Activated CD8-positive, alpha-beta T cell treated with anti-CD3 and anti-CD28 coated beads for 36 hours (primary cell): ENCODE results near the gene PALLD. TPM values are rescaled to one million over a fixed set of nuclear protein-coding genes. Genes with fewer than 3 reads are reported as not detected.

ENCODE experiments used
- ATAC-seq: fragments of 200-7000 bp; cut with Tn5 transposase; one replicate; pipeline ENCODE4 v1.10.0; 2021; ENCODE audit warnings: mild to moderate bottlenecking, moderate library complexity
- CTCF ChIA-PET: fragments of 350-600 bp; sonication (Branson Sonifier 250); formaldehyde crosslinking; loops from one replicate; lab custom pipeline; 2021; ENCODE audit warnings: antibody characterized with exemption; lab: Charles Lee
- POLR2A ChIA-PET: fragments of 350-600 bp; sonication (Branson Sonifier 250); formaldehyde crosslinking; loops from one replicate; lab custom pipeline; 2021; ENCODE audit warnings: antibody characterized with exemption; lab: Charles Lee
- DNase-seq: peaks from one replicate; pipeline ENCODE4 v3.0.0-alpha.2; 2020
- H3K27ac Mint-ChIP-seq: one replicate; pipeline ENCODE4 v1.8.0; 2021; ENCODE audit warnings: mild to moderate bottlenecking, mixed read lengths
- H3K27me3 Mint-ChIP-seq: one replicate; pipeline ENCODE4 v1.8.0; 2021; ENCODE audit warnings: mixed read lengths
- H3K36me3 Mint-ChIP-seq: one replicate; pipeline ENCODE4 v1.8.0; 2021; ENCODE audit warnings: low read depth, mixed read lengths
- H3K4me1 Mint-ChIP-seq: one replicate; pipeline ENCODE4 v1.8.0; 2021; ENCODE audit warnings: low read depth, mixed read lengths
- H3K4me3 Mint-ChIP-seq: one replicate; pipeline ENCODE4 v1.8.0; 2021; ENCODE audit warnings: mild to moderate bottlenecking, moderate library complexity, mixed read lengths
- H3K9me3 Mint-ChIP-seq: one replicate; pipeline ENCODE4 v1.8.0; 2021; ENCODE audit warnings: mixed read lengths
- intact Hi-C: fragments of 100-400 bp; cut with micrococcal nuclease; formaldehyde crosslinking; loops from one replicate; pipeline ENCODE4 v1.10.0; 2022
- total RNA-seq, 2 experiments: library from RNA; stranded (reverse); gene quantifications; one replicate each; pipeline ENCODE4 v1.2.3, GENCODE V29; 2021
- TF ChIP-seq, protein P1 (sequence below): fragments of 200-600 bp; IDR thresholded peaks from one replicate; pipeline ENCODE4 v1.8.0; 2022; ENCODE audit warnings: antibody characterized with exemption, mild to moderate bottlenecking

The PALLD gene
- total RNA-seq, 2 experiments from 2014 or later: 0.41 to 0.60 TPM

DNA sequence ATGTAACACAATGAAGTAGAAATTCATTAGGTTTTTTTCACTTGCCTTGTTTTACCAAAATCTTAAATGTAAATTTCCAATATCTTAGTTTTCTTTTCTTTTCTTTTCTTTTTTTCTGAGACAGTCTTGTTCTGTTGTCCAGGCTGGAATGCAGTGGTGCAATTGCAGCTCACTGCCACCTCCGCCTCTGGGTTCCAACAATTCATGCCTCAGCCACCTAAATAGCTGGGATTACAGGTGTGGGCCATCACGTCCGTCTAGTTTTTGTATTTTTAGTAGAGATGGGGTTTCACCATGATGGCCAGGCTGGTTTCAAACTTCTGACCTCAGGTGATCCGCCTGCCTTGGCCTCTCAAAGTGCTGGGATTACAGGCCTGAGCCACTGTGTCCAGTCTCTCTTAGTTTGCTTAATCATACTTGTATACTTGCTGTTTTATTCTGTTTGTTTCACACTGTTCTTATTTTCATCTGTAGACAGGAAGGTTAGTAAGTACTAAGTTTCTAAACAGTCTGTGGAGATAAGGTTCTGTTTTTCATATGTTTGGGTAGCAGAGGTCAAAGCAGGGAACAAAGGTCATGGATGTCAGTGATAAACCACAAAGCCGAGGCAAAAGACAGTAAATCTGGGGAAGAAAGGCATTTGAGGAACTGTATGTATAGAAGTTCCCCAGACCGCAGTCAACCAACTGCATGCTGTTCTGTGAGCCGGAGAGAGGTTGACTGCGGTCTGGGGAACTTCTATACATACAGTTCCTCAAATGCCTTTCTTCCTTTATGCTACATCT, 384.2 kb downstream of the PALLD start:
- Mint-ChIP-seq H3K9me3 (no peaks in the 10 kb centered on the region), H3K4me3 (no peak overlapping the region), H3K4me1 (peaks cover 4% of the 10 kb centered on the region), H3K36me3 (no peaks in the 10 kb centered on the region), H3K27me3 (peaks cover 35% of the 10 kb centered on the region), H3K27ac (no peak overlapping the region)
- POLR2A ChIA-PET: no interaction called here
- no peak for DNase-seq
- TF ChIP-seq, protein P1, sequence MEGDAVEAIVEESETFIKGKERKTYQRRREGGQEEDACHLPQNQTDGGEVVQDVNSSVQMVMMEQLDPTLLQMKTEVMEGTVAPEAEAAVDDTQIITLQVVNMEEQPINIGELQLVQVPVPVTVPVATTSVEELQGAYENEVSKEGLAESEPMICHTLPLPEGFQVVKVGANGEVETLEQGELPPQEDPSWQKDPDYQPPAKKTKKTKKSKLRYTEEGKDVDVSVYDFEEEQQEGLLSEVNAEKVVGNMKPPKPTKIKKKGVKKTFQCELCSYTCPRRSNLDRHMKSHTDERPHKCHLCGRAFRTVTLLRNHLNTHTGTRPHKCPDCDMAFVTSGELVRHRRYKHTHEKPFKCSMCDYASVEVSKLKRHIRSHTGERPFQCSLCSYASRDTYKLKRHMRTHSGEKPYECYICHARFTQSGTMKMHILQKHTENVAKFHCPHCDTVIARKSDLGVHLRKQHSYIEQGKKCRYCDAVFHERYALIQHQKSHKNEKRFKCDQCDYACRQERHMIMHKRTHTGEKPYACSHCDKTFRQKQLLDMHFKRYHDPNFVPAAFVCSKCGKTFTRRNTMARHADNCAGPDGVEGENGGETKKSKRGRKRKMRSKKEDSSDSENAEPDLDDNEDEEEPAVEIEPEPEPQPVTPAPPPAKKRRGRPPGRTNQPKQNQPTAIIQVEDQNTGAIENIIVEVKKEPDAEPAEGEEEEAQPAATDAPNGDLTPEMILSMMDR: no peak
- intact Hi-C loops: no loop called here
- no peak for ATAC-seq
- CTCF ChIA-PET: no interaction called here

DNA sequence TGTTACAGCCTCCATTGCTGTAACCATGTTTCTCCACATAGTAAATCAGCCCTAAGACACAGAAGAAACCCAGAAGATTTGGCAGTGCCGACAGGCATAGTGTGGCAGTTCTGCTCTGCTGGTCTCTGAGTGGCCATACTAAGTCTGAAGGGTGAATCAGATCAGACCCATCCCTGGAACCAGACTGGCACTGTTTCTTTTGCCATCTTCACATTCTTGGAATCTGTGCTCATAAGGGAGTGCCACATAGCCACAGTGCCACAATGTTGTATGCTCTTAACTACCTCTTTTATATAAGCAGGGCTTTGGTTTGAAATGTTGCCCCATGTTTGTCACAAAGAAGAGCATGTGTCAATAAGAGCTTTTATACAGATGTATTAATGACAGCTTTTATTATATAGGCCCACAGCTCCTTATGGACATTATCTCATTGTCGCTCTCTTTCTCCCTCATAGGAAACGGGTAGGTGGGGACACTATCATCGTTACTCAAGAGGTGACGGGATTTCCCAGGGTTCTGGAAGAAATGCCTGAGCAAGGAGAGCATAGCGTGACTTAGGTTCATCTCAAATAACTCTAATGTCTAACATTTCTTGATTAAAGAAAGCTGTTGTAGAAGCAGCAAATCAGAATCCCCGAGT, 385.0 kb downstream of the PALLD start:
- H3K36me3 Mint-ChIP-seq: no peaks in the 10 kb centered on the region
- H3K4me3 Mint-ChIP-seq: no peak overlapping the region
- H3K4me1 Mint-ChIP-seq: peaks cover 4% of the 10 kb centered on the region
- no peaks in the 10 kb centered on the region for H3K9me3 Mint-ChIP-seq
- TF ChIP-seq, protein P1: no peak
- no peak for ATAC-seq
- H3K27me3 Mint-ChIP-seq: peaks cover 28% of the 10 kb centered on the region
- CTCF ChIA-PET: no interaction called here
- intact Hi-C loops: no loop called here
- DNase-seq: no peak
- POLR2A ChIA-PET: no interaction called here
- no peak overlapping the region for H3K27ac Mint-ChIP-seq

DNA sequence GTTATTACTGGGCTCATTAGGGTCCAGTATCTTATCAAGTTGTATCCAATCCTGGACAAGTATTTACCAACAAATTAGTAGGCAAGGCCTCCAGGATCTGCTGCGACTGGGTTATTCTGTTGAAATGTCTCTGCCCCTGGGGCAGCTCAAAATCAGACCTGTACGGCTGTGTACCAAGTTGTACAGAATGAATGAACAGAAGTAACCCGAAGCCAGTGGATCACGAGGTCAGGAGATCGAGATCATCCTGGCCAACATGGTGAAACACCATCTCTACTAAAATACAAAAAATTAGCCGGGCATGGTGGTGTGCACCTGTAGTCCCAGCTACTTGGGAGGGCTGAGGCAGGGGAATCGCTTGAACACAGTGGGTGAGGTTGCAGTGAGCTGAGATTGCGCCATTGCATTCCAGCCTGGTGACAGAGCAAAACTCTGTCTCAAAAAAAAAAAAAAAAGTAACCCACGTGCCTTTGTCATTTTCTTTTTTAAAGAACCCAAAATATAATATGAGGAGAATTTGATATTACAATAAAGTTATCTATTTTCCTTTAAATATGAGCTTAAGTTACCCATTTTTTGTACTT, 385.9 kb downstream of the PALLD start:
- DNase-seq (no peak), ATAC-seq (no peak)
- H3K9me3 Mint-ChIP-seq: no peaks in the 10 kb centered on the region
- CTCF ChIA-PET: no interaction called here
- H3K4me1 Mint-ChIP-seq: peaks cover 4% of the 10 kb centered on the region
- TF ChIP-seq, protein P1: no peak
- no peak overlapping the region for H3K27ac Mint-ChIP-seq
- POLR2A ChIA-PET: no interaction called here
- intact Hi-C loops: no loop called here
- H3K36me3 Mint-ChIP-seq: no peaks in the 10 kb centered on the region
- peaks cover 23% of the 10 kb centered on the region for H3K27me3 Mint-ChIP-seq
- no peak overlapping the region for H3K4me3 Mint-ChIP-seq

DNA sequence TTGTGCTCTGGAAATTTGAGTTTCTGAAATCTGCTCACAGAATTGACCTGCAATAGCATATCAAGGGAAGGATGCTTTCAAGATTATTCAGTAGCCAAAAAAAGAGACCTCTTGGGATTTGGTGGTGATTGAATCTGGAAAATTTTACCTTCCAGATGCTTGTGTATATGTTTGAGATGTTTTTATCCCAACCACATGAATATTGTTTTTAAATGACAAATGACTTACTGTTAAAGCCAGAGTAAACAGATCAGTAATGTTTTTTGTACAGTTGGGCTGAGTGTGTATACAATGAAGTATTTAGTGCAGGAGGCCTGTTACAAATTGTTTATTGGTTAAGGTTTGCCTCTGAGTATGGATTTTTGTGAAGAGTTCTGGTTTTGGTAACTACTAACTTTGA, 386.7 kb downstream of the PALLD start:
- no peaks in the 10 kb centered on the region for H3K9me3 Mint-ChIP-seq
- H3K36me3 Mint-ChIP-seq: no peaks in the 10 kb centered on the region
- POLR2A ChIA-PET: no interaction called here
- no peak overlapping the region for H3K4me3 Mint-ChIP-seq
- H3K4me1 Mint-ChIP-seq: peaks cover under 1% of the 10 kb centered on the region
- H3K27ac Mint-ChIP-seq: no peak overlapping the region
- TF ChIP-seq, protein P1: no peak
- DNase-seq (no peak), ATAC-seq (no peak)
- peaks cover 20% of the 10 kb centered on the region for H3K27me3 Mint-ChIP-seq
- intact Hi-C loops: no loop called here
- CTCF ChIA-PET: no interaction called here
